HCT116 (cell line): ENCODE data around the gene ROBO1. TPM values are rescaled to one million over a fixed set of nuclear protein-coding genes. Genes with fewer than 3 reads are reported as not detected.

ENCODE experiments used
- ATAC-seq: fragments of 200-7000 bp; cut with Tn5 transposase; 2 replicates; pipeline ENCODE4 v1.9.1; 2020; ENCODE audit warnings: mild to moderate bottlenecking, moderate library complexity
- BruUV-seq: library from RNA; stranded (reverse); fragments of 400-500 nt; replicated peaks from 2 replicates; lab custom pipeline; 2021; lab: Mats Ljungman, UMichigan
- CTCF ChIA-PET: fragments of 300-600 bp; sonication (Branson Sonifier 250); formaldehyde crosslinking; loops from one replicate; lab custom pipeline; 2021; ENCODE audit warnings: antibody characterized with exemption; lab: Charles Lee
- POLR2A ChIA-PET: fragments of 300-600, 350-600 bp; sonication (Branson Sonifier 250); formaldehyde crosslinking; loops from one replicate; lab custom pipeline; 2021; ENCODE audit warnings: antibody characterized with exemption; lab: Charles Lee
- RAD21 ChIA-PET, 2 experiments: fragments of 300-600 bp; sonication (Branson Sonifier 250); formaldehyde crosslinking; loops; one replicate each; lab custom pipeline; 2023; ENCODE audit warnings: low total read pairs in 2 of 2; ENCODE audit not compliant: uncharacterized antibody in 2 of 2, unreplicated experiment in 2 of 2, low non-redundant PET in 1 of 2; lab: Charles Lee
- DNase-seq: peaks from one replicate; pipeline ENCODE4 v3.0.0-alpha.2; 2010; ENCODE audit warnings: low read depth, low spot score
- H2AFZ ChIP-seq: fragments of 200-600 bp; shearing (Covaris generic), sonication (generic); 2 replicates; pipeline ENCODE4 v1.6.1; 2017; ENCODE audit warnings: low read depth, mixed run types, mixed read lengths, antibody characterized with exemption, low read length; ENCODE audit not compliant: poor library complexity, severe bottlenecking
- H3K27ac ChIP-seq: 2 replicates; pipeline ENCODE4 v1.5.1; 2012; ENCODE audit warnings: low read depth, low read length
- H3K27me3 ChIP-seq: fragments of 200-600 bp; sonication (generic); 2 replicates; pipeline ENCODE4 v1.6.1; 2016; ENCODE audit warnings: mixed run types, low read length, mixed read lengths; ENCODE audit not compliant: insufficient read depth
- H3K36me3 ChIP-seq, 2 experiments: fragments of 200-500 bp in 1 of 2; fragments of 200-600 bp in 1 of 2; sonication (Bioruptor generic) in 1 of 2; sonication (generic) in 1 of 2; 2 replicates each; pipeline versions ENCODE4 v1.5.1 to v1.6.1; 2014 to 2016; ENCODE audit warnings: low read length in 2 of 2, inconsistent platforms in 1 of 2, mixed read lengths in 1 of 2, mixed run types in 1 of 2; ENCODE audit not compliant: insufficient read depth in 2 of 2, control insufficient read depth in 1 of 2
- H3K4me1 ChIP-seq, 2 experiments: fragments of 200-600 bp in 1 of 2; sonication (generic) in 1 of 2; 2 replicates each; pipeline versions ENCODE4 v1.5.1 to v1.6.1; 2012 to 2017; ENCODE audit warnings: low read length in 2 of 2, inconsistent platforms in 1 of 2, mild to moderate bottlenecking in 1 of 2, mixed read lengths in 1 of 2, mixed run types in 1 of 2, moderate library complexity in 1 of 2; ENCODE audit not compliant: insufficient read depth in 2 of 2, control insufficient read depth in 1 of 2
- H3K4me2 ChIP-seq: fragments of 200-600 bp; sonication (generic); 2 replicates; pipeline ENCODE4 v1.6.1; 2017; ENCODE audit warnings: mixed run types, low read length, mixed read lengths
- H3K4me3 ChIP-seq, 2 experiments: fragments of 200-600 bp in 1 of 2; sonication (generic) in 1 of 2; replicated peaks in 1 of 2; 2 replicates each; pipeline ENCODE4 v1.5.1; 2011 to 2016; ENCODE audit warnings: low read length in 2 of 2, control low read depth in 1 of 2, low read depth in 1 of 2, mild to moderate bottlenecking in 1 of 2, mixed read lengths in 1 of 2, mixed run types in 1 of 2
- H3K79me2 ChIP-seq: fragments of 200-600 bp; sonication (generic); 2 replicates; pipeline ENCODE4 v1.6.1; 2017; ENCODE audit warnings: mild to moderate bottlenecking, mixed run types, low read length, moderate library complexity, mixed read lengths; ENCODE audit not compliant: insufficient read depth
- H3K9ac ChIP-seq: fragments of 200-600 bp; sonication (generic); 2 replicates; pipeline ENCODE4 v1.6.1; 2016; ENCODE audit warnings: low read length, mixed read lengths
- H3K9me2 ChIP-seq: fragments of 200-600 bp; sonication (generic), shearing (Covaris generic); 2 replicates; pipeline ENCODE4 v1.6.1; 2017; ENCODE audit warnings: mixed run types, mild to moderate bottlenecking, moderate library complexity; ENCODE audit not compliant: insufficient read depth
- H3K9me3 ChIP-seq, 2 experiments: fragments of 200-500 bp in 1 of 2; fragments of 200-600 bp in 1 of 2; sonication (Bioruptor generic) in 1 of 2; sonication (generic) in 1 of 2; 2 replicates each; pipeline ENCODE4 v1.6.1; 2014 to 2017; ENCODE audit warnings: low read length in 2 of 2, mixed read lengths in 2 of 2, inconsistent platforms in 1 of 2, low read depth in 1 of 2, mild to moderate bottlenecking in 1 of 2, mixed run types in 1 of 2, moderate library complexity in 1 of 2; ENCODE audit not compliant: control insufficient read depth in 1 of 2, insufficient read depth in 1 of 2
- H4K20me1 ChIP-seq: fragments of 200-600 bp; sonication (generic), shearing (Covaris generic); 2 replicates; pipeline ENCODE4 v1.6.1; 2017; ENCODE audit warnings: mixed run types, mild to moderate bottlenecking, moderate library complexity; ENCODE audit not compliant: insufficient read depth
- CEBPB ChIP-seq: IDR thresholded peaks from 2 replicates; pipeline ENCODE4 v1.6.1; 2012; ENCODE audit warnings: low read depth
- CTCF ChIP-seq, 3 experiments: fragments of 200-600 bp in 1 of 3; sonication (generic) in 1 of 3; IDR thresholded peaks in 2 of 3; conservative IDR thresholded peaks in 1 of 3; 2 replicates each; pipeline ENCODE4 v1.5.1; 2012 to 2017; ENCODE audit warnings: low read depth in 2 of 3, low read length in 2 of 3, antibody characterized with exemption in 1 of 3, borderline replicate concordance in 1 of 3, control low read depth in 1 of 3, mild to moderate bottlenecking in 1 of 3, mixed read lengths in 1 of 3, mixed run types in 1 of 3, moderate library complexity in 1 of 3; ENCODE audit not compliant: insufficient read depth in 1 of 3
- EZH2phosphoT487 ChIP-seq: fragments of 200-600 bp; IDR thresholded peaks from 2 replicates; pipeline ENCODE4 v1.6.1; 2018; ENCODE audit warnings: antibody characterized with exemption, borderline replicate concordance
- FOSL1 ChIP-seq: IDR thresholded peaks from 2 replicates; pipeline ENCODE4 v1.6.1; 2012; ENCODE audit warnings: low read depth
- POLR2AphosphoS5 ChIP-seq: IDR thresholded peaks from 2 replicates; pipeline ENCODE4 v1.6.1; 2011; ENCODE audit warnings: mild to moderate bottlenecking, low read depth, low read length, moderate library complexity
- SRF ChIP-seq: IDR thresholded peaks from 2 replicates; pipeline ENCODE4 v1.6.1; 2012; ENCODE audit warnings: low read depth
- ZFX ChIP-seq: fragments of 450-650 bp; IDR thresholded peaks from 2 replicates; pipeline ENCODE4 v1.6.1; 2017
- ZNF274 ChIP-seq: fragments of 200-500 bp; sonication (Bioruptor generic); IDR thresholded peaks from 2 replicates; pipeline ENCODE4 v1.6.1; 2014; ENCODE audit warnings: mild to moderate bottlenecking, low read depth, low read length, inconsistent platforms
- intact Hi-C: fragments of 100-400 bp; cut with micrococcal nuclease; formaldehyde crosslinking; loops from 2 replicates; pipeline ENCODE4 v1.10.0; 2022
- total RNA-seq: library from RNA; stranded (reverse); gene quantifications from one replicate; pipeline ENCODE4 v1.2.1, GENCODE V29; 2021; ENCODE audit not compliant: unreplicated experiment

Gene ROBO1
- total RNA-seq, 1 experiment from 2014 or later: 0.27 TPM

GRCh38 chr3:78856164-78856563 is 911.6 kb downstream of the ROBO1 start:
- H3K36me3 ChIP-seq: no peaks in the 10 kb centered on the region
- H3K27me3 ChIP-seq: no peaks in the 10 kb centered on the region
- no peaks in the 10 kb centered on the region for H3K9me2 ChIP-seq
- no peak overlapping the region for H3K4me3 ChIP-seq
- H3K79me2 ChIP-seq: no peaks in the 10 kb centered on the region
- DNase-seq: no peak
- BruUV-seq: no TSS peak
- ChIA-PET POLR2A (no interaction called here), RAD21 (no interaction called here), CTCF (no interaction called here)
- H3K4me1 ChIP-seq: no peaks in the 10 kb centered on the region
- ATAC-seq: no peak
- no peak overlapping the region for H3K4me2 ChIP-seq
- no peak overlapping the region for H3K9ac ChIP-seq
- H2AFZ ChIP-seq: no peak overlapping the region
- no peak overlapping the region for H3K27ac ChIP-seq
- H3K9me3 ChIP-seq: peaks cover 5 to 20% of the 10 kb centered on the region in 2 experiments; a peak in 2 of 4 replicates
- no peak for TF ChIP-seq ZFX
- no peak for TF ChIP-seq ZNF274
- TF ChIP-seq CEBPB: no peak
- no peak for TF ChIP-seq EZH2phosphoT487
- no peak for TF ChIP-seq SRF
- TF ChIP-seq POLR2AphosphoS5: no peak
- TF ChIP-seq CTCF (IDR thresholded peaks at IDR 0.05 in 2 of 3, conservative IDR thresholded peaks at IDR 0.05 in 1 of 3; ENCODE audit: borderline replicate concordance in 1 of 3, insufficient read depth in 1 of 3, low read depth in 2 of 3, low read length in 2 of 3): no peak
- intact Hi-C loops: no loop called here
- no peaks in the 10 kb centered on the region for H4K20me1 ChIP-seq

- no peaks in the 10 kb centered on the region for H3K79me2 ChIP-seq
- no peak for ATAC-seq
- ChIA-PET CTCF (no interaction called here), POLR2A (no interaction called here), RAD21 (no interaction called here)
- no peaks in the 10 kb centered on the region for H3K4me1 ChIP-seq
- no peaks in the 10 kb centered on the region for H3K9me2 ChIP-seq
- H3K9me3 ChIP-seq: peaks cover 0 to 12% of the 10 kb centered on the region in 2 experiments; a peak in 2 of 4 replicates
- DNase-seq: no peak
- H3K27me3 ChIP-seq: no peaks in the 10 kb centered on the region
- no peaks in the 10 kb centered on the region for H4K20me1 ChIP-seq
- no peak overlapping the region for H3K27ac ChIP-seq
- intact Hi-C loops: no loop called here
- no peak overlapping the region for H3K4me2 ChIP-seq
- TF ChIP-seq POLR2AphosphoS5: no peak
- no peak for TF ChIP-seq FOSL1
- TF ChIP-seq, all 23 proteins: peak for 0
- H3K9ac ChIP-seq: no peak overlapping the region
- no peak overlapping the region for H3K4me3 ChIP-seq
- no TSS peak for BruUV-seq
- H2AFZ ChIP-seq: no peak overlapping the region
- no peaks in the 10 kb centered on the region for H3K36me3 ChIP-seq
Observed at GRCh38 chr3:78855190-78855589, 912.6 kb downstream of the ROBO1 start.
